GM18907 (cell line): ENCODE data around the gene HOXB6.

Experiments used
- ATAC-seq: cut with Tn5 transposase; IDR thresholded peaks from one replicate; pipeline ENCODE4 v1.9.1; 2021; ENCODE audit warnings: mild to moderate bottlenecking, moderate library complexity; ENCODE audit not compliant: unreplicated experiment

HOXB6 gene

GRCh38 chr17:48624118-48624517, 19.3 kb upstream of the HOXB6 start:
- no peak for ATAC-seq

DNA sequence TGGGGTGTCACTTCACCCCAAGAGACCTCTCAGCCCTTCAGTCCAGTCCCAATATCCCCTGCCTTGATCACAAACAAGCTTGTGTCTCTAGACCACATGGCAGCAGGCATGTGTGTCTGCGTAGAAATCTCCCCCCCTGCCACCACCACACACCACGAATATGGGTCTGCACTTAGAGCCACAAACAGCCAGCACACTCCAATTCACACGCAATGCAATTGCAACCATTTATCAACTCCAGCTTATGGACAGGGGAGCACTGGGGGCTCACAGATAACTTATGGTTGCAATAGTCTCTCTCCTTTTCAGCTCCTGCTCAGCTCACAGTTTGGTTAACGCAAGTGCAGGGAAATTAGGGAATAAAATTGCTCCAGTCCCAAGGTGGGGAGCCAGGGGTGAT, 18.8 kb upstream of the HOXB6 start:
- no peak for ATAC-seq

DNA sequence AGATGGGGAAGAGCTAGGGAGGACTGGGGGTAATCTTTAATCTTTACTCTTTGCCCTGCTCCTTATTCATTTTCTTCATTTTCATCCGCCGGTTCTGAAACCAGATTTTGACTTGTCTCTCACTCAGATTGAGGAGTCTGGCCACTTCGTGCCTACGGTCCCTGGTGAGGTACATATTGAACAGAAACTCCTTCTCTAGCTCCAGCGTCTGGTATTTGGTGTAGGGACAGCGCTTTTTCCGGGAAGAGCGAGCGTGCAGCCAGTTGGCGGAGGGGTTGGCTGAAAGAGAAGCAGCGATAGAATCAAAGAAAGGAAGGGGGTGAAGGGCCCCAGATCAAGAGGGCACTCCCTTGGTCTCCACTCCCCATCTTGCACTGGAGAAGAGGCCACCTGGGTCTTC, 18.1 kb upstream of the HOXB6 start:
- ATAC-seq = no peak

DNA sequence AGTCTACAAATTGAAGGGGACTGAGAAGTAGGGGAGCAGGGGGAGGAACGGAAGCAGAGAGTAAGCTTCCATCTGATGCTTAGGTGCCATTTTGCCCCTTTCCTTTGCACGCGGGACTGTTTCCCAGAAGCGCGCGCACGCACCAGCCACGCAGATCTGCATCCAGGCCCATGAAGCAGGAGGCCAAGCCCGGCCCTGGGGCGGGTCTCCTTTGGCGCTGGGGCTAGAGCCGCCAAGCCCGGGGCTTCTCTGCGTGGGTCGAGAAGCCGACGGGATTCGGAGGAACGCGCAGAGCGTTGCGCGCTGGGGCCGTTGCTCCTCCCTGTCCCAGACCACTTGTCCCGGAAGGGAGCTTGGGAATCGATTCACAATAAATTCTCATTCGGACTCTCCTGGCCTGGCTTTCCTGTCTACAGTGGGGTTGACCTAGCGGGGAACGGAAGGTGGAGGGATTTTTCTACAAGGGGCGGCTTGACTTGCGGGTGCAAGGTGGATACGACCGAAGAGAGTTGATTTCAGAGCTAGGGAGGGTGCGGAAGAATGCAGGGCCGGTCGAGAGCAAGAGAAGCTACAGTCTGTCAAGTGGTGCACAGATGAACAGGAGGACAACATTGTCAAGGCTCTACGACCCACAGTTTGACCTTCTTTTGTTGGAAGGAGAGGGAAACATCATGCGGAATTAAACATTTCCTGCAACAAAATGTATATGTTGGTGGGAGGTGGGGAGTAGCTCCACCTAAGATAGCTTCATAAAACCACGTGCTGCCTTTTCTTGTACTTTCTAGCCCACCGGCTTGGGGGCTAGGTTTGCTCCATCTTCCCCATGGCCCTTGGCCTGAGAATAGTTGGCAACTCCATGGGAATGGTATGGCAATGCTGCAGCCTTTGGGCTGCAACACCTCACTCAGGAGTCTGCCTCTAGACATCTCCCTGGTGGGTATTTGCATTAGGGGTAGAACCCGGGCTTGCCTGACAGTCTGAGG, 16.9 kb upstream of the HOXB6 start:
- ATAC-seq = no peak

DNA sequence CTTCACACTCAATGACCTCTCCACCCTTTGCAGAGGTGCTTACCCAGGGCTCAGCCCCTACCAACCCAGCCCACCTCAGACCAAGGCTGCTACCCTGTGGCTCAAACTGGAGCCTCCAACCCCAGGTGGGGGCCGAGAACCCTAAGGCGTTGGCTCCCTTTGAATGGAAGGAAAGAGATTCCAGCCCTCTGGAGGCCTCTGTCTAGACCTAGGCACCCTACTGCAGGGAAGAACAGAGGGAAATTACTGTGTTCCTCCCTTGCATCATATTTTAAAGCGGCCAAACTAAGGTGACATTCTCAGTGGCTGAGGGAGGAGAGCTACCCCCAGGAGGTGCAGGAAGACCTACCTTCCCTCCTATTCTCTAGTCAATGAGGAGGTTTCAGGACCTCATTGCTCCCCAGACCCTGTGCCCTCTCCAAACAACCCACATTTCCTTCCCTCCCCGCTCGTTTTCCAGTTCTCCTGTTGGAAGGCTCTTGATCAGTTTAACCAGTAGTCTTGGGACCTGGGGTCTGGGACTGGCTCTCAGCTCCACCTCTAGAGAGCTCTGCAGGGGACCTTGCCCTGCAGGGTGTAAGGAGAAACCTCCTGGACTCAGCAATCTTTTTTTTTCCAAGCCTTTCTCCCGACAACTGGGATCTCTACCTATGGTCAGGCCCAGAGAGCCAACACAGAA, 15.8 kb upstream of the HOXB6 start:
- no peak for ATAC-seq

GRCh38 chr17:48619826-48620449, 15.2 kb upstream of the HOXB6 start:
- ATAC-seq = no peak

- no peak for ATAC-seq
Observed at GRCh38 chr17:48618256-48618896, 13.6 kb upstream of the HOXB6 start.

GRCh38 chr17:48617471-48618255, 12.9 kb upstream of the HOXB6 start:
- ATAC-seq = no peak

DNA sequence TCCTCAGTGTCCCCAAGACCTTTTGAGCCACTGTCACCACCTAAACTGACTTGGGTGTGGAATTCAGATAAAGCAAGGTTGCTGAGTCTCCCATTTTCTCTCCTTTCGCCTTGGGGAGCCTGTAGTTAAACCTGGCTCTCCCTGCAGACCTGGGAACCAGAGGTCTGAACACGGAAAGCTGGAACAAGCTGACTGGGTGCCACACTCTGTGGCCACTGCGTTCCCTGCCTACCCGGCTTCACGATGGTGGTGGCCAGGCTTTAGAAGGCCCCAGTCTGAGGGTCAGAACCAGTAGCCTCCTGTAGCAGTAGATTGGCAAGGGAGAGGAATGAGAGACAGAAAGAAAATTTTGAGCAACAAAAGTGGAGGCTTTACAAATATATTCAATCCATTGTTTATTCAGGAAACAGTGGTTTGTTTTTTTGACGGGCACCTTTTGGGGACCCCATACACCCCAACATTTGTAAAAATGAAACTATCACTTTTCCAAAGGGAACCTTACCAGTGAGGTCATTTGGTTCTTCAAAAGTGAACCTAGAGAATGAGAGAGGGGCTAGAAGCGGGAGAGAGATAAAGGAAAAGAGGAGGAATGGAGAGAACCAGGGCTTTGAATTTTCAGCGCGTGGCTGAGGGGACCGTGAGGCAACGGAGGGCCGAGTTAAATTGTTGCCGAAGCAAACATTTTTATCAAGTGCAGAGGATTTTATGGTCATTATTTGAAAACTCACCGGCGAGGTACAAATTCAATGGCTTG, 12.1 kb upstream of the HOXB6 start:
- ATAC-seq = no peak

GRCh38 chr17:48615963-48616716, 11.4 kb upstream of the HOXB6 start:
- no peak for ATAC-seq

GRCh38 chr17:48615047-48615962, 10.5 kb upstream of the HOXB6 start, which contains the start of gene HOXB8:
HOXB8 (minus strand) TSS chr17:48615292; CDS start chr17:48614704, 588 bp downstream.
- no peak for ATAC-seq

DNA sequence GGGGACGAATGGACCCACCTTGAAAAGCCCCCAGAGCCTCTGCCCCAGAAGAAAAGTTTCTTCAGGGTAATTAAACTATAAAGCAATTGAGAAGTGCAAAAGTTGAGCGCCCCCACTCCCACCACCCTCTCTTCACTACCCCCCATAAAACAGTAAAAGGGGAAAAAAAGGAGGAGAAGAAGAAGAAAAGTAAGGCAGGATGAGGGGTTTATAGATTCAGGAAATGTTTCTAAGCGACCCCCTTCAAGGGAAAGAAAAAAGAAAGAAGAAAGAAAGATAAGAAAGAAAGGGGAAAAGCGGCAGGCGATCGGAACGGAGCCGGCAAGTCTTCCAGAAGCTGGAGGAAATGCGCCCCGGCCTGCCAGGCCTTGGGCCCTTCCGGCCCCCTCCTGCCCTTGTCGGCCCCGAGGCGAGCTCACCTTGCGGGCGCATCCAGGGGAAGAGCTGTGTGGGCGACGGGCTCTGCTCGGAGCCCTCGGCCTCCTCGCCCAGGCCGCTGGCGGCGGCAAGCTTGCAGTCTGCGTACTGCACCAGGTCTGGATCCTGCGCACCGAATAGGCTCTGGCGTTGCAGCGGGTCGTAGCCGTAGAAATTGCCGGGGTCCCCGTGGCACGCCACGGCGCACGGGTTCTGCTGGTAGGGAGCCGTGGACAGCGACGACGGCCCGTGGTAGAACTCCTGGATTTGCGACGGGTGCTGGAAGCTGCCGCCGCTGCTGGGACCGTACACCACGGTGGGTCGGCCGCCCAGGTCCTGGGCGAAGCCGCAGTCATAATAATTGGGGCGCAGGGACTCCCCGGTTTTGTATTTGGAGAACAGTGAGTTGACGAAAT, 9.3 kb upstream of the HOXB6 start:
- no peak for ATAC-seq

- no peak for ATAC-seq
Observed at GRCh38 chr17:48612854-48613691, 8.3 kb upstream of the HOXB6 start.

DNA sequence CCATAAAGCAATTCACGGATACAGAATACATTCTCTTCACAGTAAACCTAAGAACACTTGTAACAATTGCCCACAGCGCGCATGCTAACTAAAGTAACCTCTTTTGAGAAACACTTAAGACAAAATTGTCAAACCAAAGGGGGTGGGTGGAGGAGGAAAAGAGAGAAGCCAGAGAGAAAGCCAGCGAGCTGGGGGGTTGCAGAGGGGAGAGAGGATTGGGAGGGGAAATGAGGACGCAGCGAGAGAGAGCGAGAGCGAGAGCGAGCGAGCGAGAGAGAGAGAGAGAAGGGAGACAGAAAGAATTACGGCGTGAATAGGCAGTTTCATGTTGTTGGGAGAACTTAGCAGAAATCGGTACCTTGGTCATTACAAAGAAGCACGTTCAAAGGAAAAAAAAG, 7.7 kb upstream of the HOXB6 start:
- ATAC-seq = no peak

DNA sequence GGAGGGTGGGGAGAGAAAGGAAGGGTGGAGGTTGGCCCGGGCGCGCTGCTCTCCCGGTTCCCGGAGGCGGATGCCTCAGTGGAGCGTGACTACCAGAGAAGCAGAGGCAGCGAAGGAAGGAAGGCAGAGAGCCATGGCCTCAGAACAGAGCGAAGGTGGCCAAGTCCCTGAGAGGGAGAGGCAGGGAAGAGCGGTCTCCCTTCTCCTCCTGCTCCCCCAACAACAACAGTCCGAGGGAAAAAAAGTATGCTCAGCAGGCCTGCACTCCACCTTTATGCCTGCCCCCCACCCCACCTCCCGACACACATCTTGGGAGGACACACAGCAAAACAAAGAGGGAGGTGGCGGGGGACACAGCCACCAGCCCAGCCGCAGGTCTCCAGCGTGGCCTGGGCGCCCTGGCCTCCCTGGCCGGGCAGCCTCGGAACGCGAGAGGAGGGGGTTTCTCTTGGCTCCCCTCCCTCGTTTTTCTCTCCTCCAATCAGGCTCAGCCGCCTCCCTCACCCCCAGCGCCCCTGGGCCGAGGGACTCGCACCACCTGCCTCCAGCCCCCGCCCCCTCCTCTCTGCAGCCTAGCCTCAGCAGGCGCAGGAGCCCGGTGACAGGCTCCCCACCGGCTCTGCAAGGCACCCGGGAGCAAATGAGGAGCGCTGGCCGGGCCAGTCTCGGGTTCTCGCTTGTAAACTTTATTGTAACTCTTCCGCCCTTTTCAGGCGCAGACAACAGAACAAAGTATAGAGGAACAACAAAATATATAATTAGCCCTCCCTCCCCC, 7.1 kb upstream of the HOXB6 start:
- no peak for ATAC-seq
